K562 (cell line): ENCODE results near the gene KCND2. TPM values are rescaled to one million over a fixed set of nuclear protein-coding genes. Genes with fewer than 3 reads are reported as not detected.

ENCODE experiments used
- ATAC-seq: fragments of 200-7000 bp; cut with Tn5 transposase; 3 replicates; pipeline ENCODE4 v1.9.1; 2020; ENCODE audit warnings: moderate library complexity
- BruUV-seq: library from RNA; stranded (reverse); fragments of 400-500 nt; replicated peaks from 2 replicates; lab custom pipeline; 2021; lab: Mats Ljungman, UMichigan
- CTCF ChIA-PET: fragments of 300-600 bp; formaldehyde crosslinking; extraction: SDS; loops from one replicate; lab custom pipeline; 2021; ENCODE audit warnings: low intra/inter-chr PET ratio; lab: Yijun Ruan, JAX
- POLR2A ChIA-PET: fragments of 300-600, 350-650 bp; sonication (Branson Sonifier 250); formaldehyde crosslinking; extraction: SDS; loops from one replicate; lab custom pipeline; 2021; ENCODE audit warnings: antibody characterized with exemption, inconsistent platforms; lab: Yijun Ruan, JAX
- DNase-seq, 4 experiments: peaks; one replicate each; pipeline versions ENCODE4 v3.0.0 to v3.0.0-alpha.2; 2011 to 2018; ENCODE audit warnings: low spot score in 3 of 4, mixed read lengths in 3 of 4; ENCODE audit errors: extremely low read depth in 1 of 4
- FAIRE-seq: peaks from 2 replicates; lab custom pipeline; 2011; peaks lifted over from hg19 to GRCh38; lab: Jason Lieb, UNC
- H2AFZ ChIP-seq: 2 replicates; pipeline ENCODE4 v1.6.0; 2011; ENCODE audit warnings: low read depth, low read length, control low read depth, inconsistent platforms
- H3K27ac ChIP-seq: fragments of 200-600 bp; 3 replicates; pipeline ENCODE4 v1.8.0; 2011; ENCODE audit warnings: low read depth, mild to moderate bottlenecking, control low read depth, inconsistent platforms, low read length, moderate library complexity, mixed read lengths; ENCODE audit errors: extremely low read depth
- H3K27me3 ChIP-seq, 2 experiments: fragments of 300-600 bp in 1 of 2; 2 replicates in 1 of 2; 3 replicates in 1 of 2; pipeline versions ENCODE4 v1.6.0 to v1.8.0; 2011; ENCODE audit warnings: inconsistent platforms in 2 of 2, low read length in 2 of 2, mild to moderate bottlenecking in 1 of 2, mixed read lengths in 1 of 2, moderate library complexity in 1 of 2; ENCODE audit not compliant: control insufficient read depth in 2 of 2, insufficient read depth in 2 of 2
- H3K36me3 ChIP-seq: fragments of 300-600 bp; 3 replicates; pipeline ENCODE4 v1.8.0; 2011; ENCODE audit warnings: mild to moderate bottlenecking, low read length, inconsistent platforms; ENCODE audit not compliant: control insufficient read depth, insufficient read depth
- H3K4me1 ChIP-seq, 2 experiments: fragments of 200-600 bp in 1 of 2; replicated peaks in 1 of 2; 2 replicates in 1 of 2; 3 replicates in 1 of 2; pipeline versions ENCODE4 v1.5.1 to v1.8.0; 2011; ENCODE audit warnings: inconsistent platforms in 2 of 2, low read length in 2 of 2, mild to moderate bottlenecking in 1 of 2, mixed read lengths in 1 of 2, moderate library complexity in 1 of 2; ENCODE audit not compliant: control insufficient read depth in 2 of 2, insufficient read depth in 2 of 2
- H3K4me2 ChIP-seq: 2 replicates; pipeline ENCODE4 v1.6.1; 2011; ENCODE audit warnings: low read length, control low read depth, inconsistent platforms, mixed read lengths; ENCODE audit not compliant: insufficient read depth
- H3K4me3 ChIP-seq: fragments of 200-600 bp; sonication (generic), shearing (Covaris generic); 2 replicates; pipeline ENCODE4 v1.5.1; 2016; ENCODE audit warnings: control low read depth, inconsistent platforms
- H3K79me2 ChIP-seq: fragments of 200-600 bp; 3 replicates; pipeline ENCODE4 v1.8.0; 2011; ENCODE audit warnings: low read length, inconsistent platforms; ENCODE audit not compliant: control insufficient read depth, insufficient read depth
- H3K9ac ChIP-seq, 2 experiments: 2 replicates each; pipeline versions ENCODE4 v1.6.0 to v1.6.1; 2011; ENCODE audit warnings: low read depth in 2 of 2, low read length in 2 of 2, control low read depth in 1 of 2, inconsistent platforms in 1 of 2, mild to moderate bottlenecking in 1 of 2, mixed read lengths in 1 of 2; ENCODE audit not compliant: insufficient read depth in 1 of 2
- H3K9me1 ChIP-seq: one replicate; pipeline ENCODE4 v1.6.0; 2011; ENCODE audit warnings: inconsistent platforms, mild to moderate bottlenecking, low read length, moderate library complexity; ENCODE audit not compliant: control insufficient read depth, insufficient read depth
- H3K9me3 ChIP-seq: replicated peaks from 2 replicates; pipeline ENCODE4 v1.5.1; 2011; ENCODE audit warnings: low read depth, low read length, inconsistent platforms; ENCODE audit not compliant: control insufficient read depth, insufficient read depth
- H4K20me1 ChIP-seq: replicated peaks from 2 replicates; pipeline ENCODE4 v1.6.1; 2011; ENCODE audit warnings: low read length, inconsistent platforms, mixed read lengths; ENCODE audit not compliant: control insufficient read depth, insufficient read depth
- CBFA2T3 ChIP-seq: fragments of 450-650 bp; IDR thresholded peaks from 2 replicates; pipeline ENCODE4 v1.6.1; 2017
- ERF ChIP-seq: fragments of 450-650 bp; formaldehyde crosslinking; IDR thresholded peaks from 2 replicates; pipeline ENCODE4 v1.4.0; 2020; ENCODE audit warnings: mild to moderate bottlenecking, mixed read lengths
- MEF2D ChIP-seq: conservative IDR thresholded peaks from 2 replicates; pipeline ENCODE4 v1.6.1; 2016; ENCODE audit warnings: low read depth, missing genetic modification characterization, missing compliant biosample characterization
- MYNN ChIP-seq, 2 experiments: sonication (generic); formaldehyde crosslinking in 1 of 2; IDR thresholded peaks; 2 replicates each; pipeline versions ENCODE4 v1.5.0 to v1.6.1; 2016 to 2020; ENCODE audit warnings: antibody characterized with exemption in 1 of 2, missing genetic modification reagents in 1 of 2
- NBN ChIP-seq: fragments of 450-650 bp; IDR thresholded peaks from 2 replicates; pipeline ENCODE4 v1.6.1; 2016; ENCODE audit warnings: low read depth, mild to moderate bottlenecking
- SP1 ChIP-seq: sonication (generic); formaldehyde crosslinking; IDR thresholded peaks from 2 replicates; pipeline ENCODE4 v1.8.1; 2022; ENCODE audit warnings: mild to moderate bottlenecking, missing genetic modification reagents
- STAT5B ChIP-seq: fragments of 250-450 bp; sonication (Bioruptor Pico); IDR thresholded peaks from 2 replicates; pipeline ENCODE4 v1.8.0; 2021; ENCODE audit warnings: mild to moderate bottlenecking, inconsistent platforms
- TCF7 ChIP-seq: sonication (generic); IDR thresholded peaks from 2 replicates; pipeline ENCODE4 v1.6.1; 2016; ENCODE audit warnings: antibody characterized with exemption, borderline replicate concordance
- ZBTB17 ChIP-seq: fragments of 450-650 bp; formaldehyde crosslinking; IDR thresholded peaks from 2 replicates; pipeline ENCODE4 v1.4.0; 2020; ENCODE audit warnings: mild to moderate bottlenecking
- ZNF12 ChIP-seq: sonication (generic); formaldehyde crosslinking; IDR thresholded peaks from 2 replicates; pipeline ENCODE4 v1.4.0; 2020; ENCODE audit warnings: mild to moderate bottlenecking, missing genetic modification reagents
- ZNF224 ChIP-seq: sonication (generic); formaldehyde crosslinking; IDR thresholded peaks from 2 replicates; pipeline ENCODE4 v1.8.0; 2022; ENCODE audit warnings: mild to moderate bottlenecking, missing genetic modification reagents
- ZNF695 ChIP-seq: fragments of 450-650 bp; formaldehyde crosslinking; IDR thresholded peaks from 2 replicates; pipeline ENCODE4 v1.4.0; 2020; ENCODE audit warnings: mild to moderate bottlenecking, moderate library complexity
- ZSCAN29 ChIP-seq: fragments of 450-650 bp; IDR thresholded peaks from 2 replicates; pipeline ENCODE4 v1.6.1; 2017
- WGBS: fragments of 100-300 bp; shearing (Covaris generic); methylation state at CpG from one replicate; pipeline ENCODE4 v1.1.6; 2016; ENCODE audit warnings: low coverage, mixed read lengths; ENCODE audit not compliant: insufficient coverage; ENCODE audit errors: missing lambda C conversion rate; 5-methylcytosine and 5-hydroxymethylcytosine counted together
- in situ Hi-C: fragments of 300-500 bp; cut with MboI; formaldehyde crosslinking; loops from 4 replicates; pipeline ENCODE4 v1.15.0; 2018; ENCODE audit warnings: inconsistent platforms, mixed read lengths
- intact Hi-C: fragments of 100-400 bp; cut with micrococcal nuclease; formaldehyde crosslinking; loops from 2 replicates; pipeline ENCODE4 v1.14.2; 2022
- polyA plus RNA-seq, 8 experiments: library from polyadenylated mRNA; depleted of rRNA in 4 of 8; stranded (reverse) in 5 of 8; unstranded in 3 of 8; fragments of >200 nt; fragmentation: Nextera tagmentation in 2 of 8; fragmentation: Illumina TruSeq in 1 of 8; extraction: Ambion mirVana in 2 of 8; extraction: Trizol in 1 of 8; gene quantifications; 2 replicates each; pipeline versions ENCODE4 v1.2.1 to v1.2.3, GENCODE V29; 2011 to 2014; ENCODE audit warnings: inconsistent platforms in 1 of 8, missing spikeins in 1 of 8
- total RNA-seq, 7 experiments: library from RNA; depleted of rRNA in 6 of 7; stranded (reverse); fragments of >200 nt in 6 of 7; fragmentation: Illumina TruSeq in 2 of 7; extraction: Trizol in 2 of 7; gene quantifications; 2 replicates each; pipeline versions ENCODE4 v1.2.1 to v1.2.3, GENCODE V29; 2011 to 2021; ENCODE audit warnings: low replicate concordance in 1 of 7
- TF ChIP-seq, protein P1 (sequence below): fragments of 450-650 bp; IDR thresholded peaks from 2 replicates; pipeline ENCODE4 v1.7.1; 2018; ENCODE audit warnings: mild to moderate bottlenecking, low read depth; ENCODE audit not compliant: partially characterized antibody
- TF ChIP-seq, protein P2 (sequence below): fragments of 150-350 bp; IDR thresholded peaks from 2 replicates; pipeline ENCODE4 v1.6.1; 2014; ENCODE audit warnings: low read depth, mild to moderate bottlenecking, low read length, borderline replicate concordance

Gene KCND2
- total and polyA plus RNA-seq, 9 of the 15 experiments (the other 6 are each of a cell fraction or from before 2014, with no cell fraction given), result 0.03 to 0.12 TPM; not detected in 7

DNA sequence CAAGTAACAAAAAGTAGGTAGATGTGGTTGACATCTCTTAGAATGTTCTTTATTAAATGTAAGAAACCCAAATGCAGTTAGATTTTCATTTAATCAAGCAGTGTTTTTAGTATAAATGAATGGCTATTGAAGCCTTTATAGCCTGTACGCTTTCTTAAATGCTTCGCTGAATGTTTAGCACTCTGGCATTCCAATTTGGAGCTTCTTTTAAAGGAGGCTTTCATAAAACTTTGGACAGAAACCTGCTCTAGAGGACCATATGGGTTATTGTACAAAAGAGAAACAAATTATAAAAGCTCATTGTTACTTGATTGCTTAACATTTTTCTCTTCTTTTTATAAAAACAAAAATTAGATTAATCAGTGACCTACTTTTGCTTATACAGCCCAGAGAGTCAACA is 59.5 kb downstream of the KCND2 start:
- TF ChIP-seq ZSCAN29 (no peak), TCF7 (no peak), ZNF695 (CRISPR knock-in tag) (no peak), ZNF224 (CRISPR knock-in tag) (no peak), STAT5B (CRISPR knock-in tag) (no peak), MEF2D (tag) (no peak), MYNN (IDR thresholded peaks at IDR 0.05) (no peak), MYNN (CRISPR knock-in tag; IDR thresholded peaks at IDR 0.05) (no peak), ERF (CRISPR knock-in tag) (no peak), NBN (no peak), CBFA2T3 (no peak), ZNF12 (CRISPR knock-in tag) (no peak), SP1 (CRISPR knock-in tag) (no peak), ZBTB17 (CRISPR knock-in tag) (no peak)
- TF ChIP-seq, protein P1, sequence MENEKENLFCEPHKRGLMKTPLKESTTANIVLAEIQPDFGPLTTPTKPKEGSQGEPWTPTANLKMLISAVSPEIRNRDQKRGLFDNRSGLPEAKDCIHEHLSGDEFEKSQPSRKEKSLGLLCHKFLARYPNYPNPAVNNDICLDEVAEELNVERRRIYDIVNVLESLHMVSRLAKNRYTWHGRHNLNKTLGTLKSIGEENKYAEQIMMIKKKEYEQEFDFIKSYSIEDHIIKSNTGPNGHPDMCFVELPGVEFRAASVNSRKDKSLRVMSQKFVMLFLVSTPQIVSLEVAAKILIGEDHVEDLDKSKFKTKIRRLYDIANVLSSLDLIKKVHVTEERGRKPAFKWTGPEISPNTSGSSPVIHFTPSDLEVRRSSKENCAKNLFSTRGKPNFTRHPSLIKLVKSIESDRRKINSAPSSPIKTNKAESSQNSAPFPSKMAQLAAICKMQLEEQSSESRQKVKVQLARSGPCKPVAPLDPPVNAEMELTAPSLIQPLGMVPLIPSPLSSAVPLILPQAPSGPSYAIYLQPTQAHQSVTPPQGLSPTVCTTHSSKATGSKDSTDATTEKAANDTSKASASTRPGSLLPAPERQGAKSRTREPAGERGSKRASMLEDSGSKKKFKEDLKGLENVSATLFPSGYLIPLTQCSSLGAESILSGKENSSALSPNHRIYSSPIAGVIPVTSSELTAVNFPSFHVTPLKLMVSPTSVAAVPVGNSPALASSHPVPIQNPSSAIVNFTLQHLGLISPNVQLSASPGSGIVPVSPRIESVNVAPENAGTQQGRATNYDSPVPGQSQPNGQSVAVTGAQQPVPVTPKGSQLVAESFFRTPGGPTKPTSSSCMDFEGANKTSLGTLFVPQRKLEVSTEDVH, result no peak
- TF ChIP-seq, protein P2, sequence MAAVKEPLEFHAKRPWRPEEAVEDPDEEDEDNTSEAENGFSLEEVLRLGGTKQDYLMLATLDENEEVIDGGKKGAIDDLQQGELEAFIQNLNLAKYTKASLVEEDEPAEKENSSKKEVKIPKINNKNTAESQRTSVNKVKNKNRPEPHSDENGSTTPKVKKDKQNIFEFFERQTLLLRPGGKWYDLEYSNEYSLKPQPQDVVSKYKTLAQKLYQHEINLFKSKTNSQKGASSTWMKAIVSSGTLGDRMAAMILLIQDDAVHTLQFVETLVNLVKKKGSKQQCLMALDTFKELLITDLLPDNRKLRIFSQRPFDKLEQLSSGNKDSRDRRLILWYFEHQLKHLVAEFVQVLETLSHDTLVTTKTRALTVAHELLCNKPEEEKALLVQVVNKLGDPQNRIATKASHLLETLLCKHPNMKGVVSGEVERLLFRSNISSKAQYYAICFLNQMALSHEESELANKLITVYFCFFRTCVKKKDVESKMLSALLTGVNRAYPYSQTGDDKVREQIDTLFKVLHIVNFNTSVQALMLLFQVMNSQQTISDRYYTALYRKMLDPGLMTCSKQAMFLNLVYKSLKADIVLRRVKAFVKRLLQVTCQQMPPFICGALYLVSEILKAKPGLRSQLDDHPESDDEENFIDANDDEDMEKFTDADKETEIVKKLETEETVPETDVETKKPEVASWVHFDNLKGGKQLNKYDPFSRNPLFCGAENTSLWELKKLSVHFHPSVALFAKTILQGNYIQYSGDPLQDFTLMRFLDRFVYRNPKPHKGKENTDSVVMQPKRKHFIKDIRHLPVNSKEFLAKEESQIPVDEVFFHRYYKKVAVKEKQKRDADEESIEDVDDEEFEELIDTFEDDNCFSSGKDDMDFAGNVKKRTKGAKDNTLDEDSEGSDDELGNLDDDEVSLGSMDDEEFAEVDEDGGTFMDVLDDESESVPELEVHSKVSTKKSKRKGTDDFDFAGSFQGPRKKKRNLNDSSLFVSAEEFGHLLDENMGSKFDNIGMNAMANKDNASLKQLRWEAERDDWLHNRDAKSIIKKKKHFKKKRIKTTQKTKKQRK, result no peak
- TF ChIP-seq, all 486 proteins: peak for 0
- Histone ChIP-seq H3K4me1 (no peaks in the 10 kb centered on the region), H3K36me3 (no peaks in the 10 kb centered on the region), H3K79me2 (no peaks in the 10 kb centered on the region), H2AFZ (no peak overlapping the region), H3K27ac (no peak overlapping the region), H3K9me1 (no peaks in the 10 kb centered on the region), H3K9me3 (no peaks in the 10 kb centered on the region), H3K4me2 (no peak overlapping the region), H4K20me1 (no peaks in the 10 kb centered on the region), H3K27me3 (no peaks in the 10 kb centered on the region), H3K9ac (no peak overlapping the region), H3K4me3 (no peak overlapping the region)
- WGBS, result 0% methylated on average over 2 of the region's 2 CpGs
- no peak for DNase-seq
- in situ Hi-C loops, result loop anchor here (10.0 kb wide), 1 partner anchor 1862 kb away; no protein-coding TSS in a partner anchor
- POLR2A ChIA-PET, result no interaction called here
- CTCF ChIA-PET, result no interaction called here
- intact Hi-C loops, result no loop called here
- BruUV-seq, result no TSS peak
- FAIRE-seq, result no peak
- no peak for ATAC-seq
